Measurements from ENCODE around the gene RHOG.
"Not testable (repeated sequence)": the region's sequence is repeated elsewhere in the genome, so short reads cannot be mapped to it uniquely, and the experiment has no call there.

DNA sequence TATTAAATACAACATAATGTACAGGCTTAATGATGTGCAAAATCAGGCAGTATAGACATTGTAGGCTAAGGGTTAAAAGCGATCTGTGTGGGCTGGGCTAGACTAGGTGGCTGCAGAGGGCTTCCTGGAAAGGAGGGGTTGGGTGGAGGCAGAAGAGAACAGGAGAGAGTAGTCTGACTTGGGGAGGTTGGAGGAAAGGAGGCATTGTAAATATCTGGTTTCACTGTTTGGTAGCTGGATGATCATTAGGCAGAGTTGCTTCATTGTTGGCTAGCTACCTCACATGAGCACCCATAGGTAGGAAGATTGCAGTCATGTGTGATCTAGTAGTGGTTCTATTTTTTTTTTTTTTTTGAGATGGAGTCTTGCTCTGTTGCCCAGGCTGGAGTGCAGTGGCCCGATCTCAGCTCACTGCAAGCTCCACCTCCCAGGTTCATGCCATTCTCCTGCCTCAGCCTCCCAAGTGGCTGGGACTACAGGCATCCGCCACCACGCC lies 20.2 kb upstream of the RHOG start:
- not testable (repeated sequence) for TF ChIP-seq POLR2A (IDR thresholded peaks at IDR 0.05)
- TF ChIP-seq, protein P1, sequence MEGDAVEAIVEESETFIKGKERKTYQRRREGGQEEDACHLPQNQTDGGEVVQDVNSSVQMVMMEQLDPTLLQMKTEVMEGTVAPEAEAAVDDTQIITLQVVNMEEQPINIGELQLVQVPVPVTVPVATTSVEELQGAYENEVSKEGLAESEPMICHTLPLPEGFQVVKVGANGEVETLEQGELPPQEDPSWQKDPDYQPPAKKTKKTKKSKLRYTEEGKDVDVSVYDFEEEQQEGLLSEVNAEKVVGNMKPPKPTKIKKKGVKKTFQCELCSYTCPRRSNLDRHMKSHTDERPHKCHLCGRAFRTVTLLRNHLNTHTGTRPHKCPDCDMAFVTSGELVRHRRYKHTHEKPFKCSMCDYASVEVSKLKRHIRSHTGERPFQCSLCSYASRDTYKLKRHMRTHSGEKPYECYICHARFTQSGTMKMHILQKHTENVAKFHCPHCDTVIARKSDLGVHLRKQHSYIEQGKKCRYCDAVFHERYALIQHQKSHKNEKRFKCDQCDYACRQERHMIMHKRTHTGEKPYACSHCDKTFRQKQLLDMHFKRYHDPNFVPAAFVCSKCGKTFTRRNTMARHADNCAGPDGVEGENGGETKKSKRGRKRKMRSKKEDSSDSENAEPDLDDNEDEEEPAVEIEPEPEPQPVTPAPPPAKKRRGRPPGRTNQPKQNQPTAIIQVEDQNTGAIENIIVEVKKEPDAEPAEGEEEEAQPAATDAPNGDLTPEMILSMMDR (IDR thresholded peaks at IDR 0.05), result not testable (repeated sequence)

Measured in stomach (tissue), 4 donors.